GM23338 (cell line): ENCODE data around the gene TGIF1. TPM values are rescaled to one million over a fixed set of nuclear protein-coding genes. Genes with fewer than 3 reads are reported as not detected.

Experiments
- ATAC-seq: fragments of 200-7000 bp; cut with Tn5 transposase; 3 replicates; pipeline ENCODE4 v1.9.1; 2020
- DNase-seq: peaks from one replicate; pipeline ENCODE4 v3.0.0-alpha.2; 2015; ENCODE audit warnings: low spot score
- H2AFZ ChIP-seq: fragments of 200-600 bp; sonication (generic); 2 replicates; pipeline ENCODE4 v1.8.0; 2016; ENCODE audit warnings: antibody characterized with exemption, mild to moderate bottlenecking, moderate library complexity
- H3F3A ChIP-seq: fragments of 200-600 bp; sonication (generic); replicated peaks from 2 replicates; pipeline ENCODE4 v1.8.0; 2017; ENCODE audit warnings: antibody characterized with exemption, mixed run types, low read depth
- H3K27ac ChIP-seq: fragments of 200-600 bp; sonication (generic); 2 replicates; pipeline ENCODE4 v1.6.1; 2016; ENCODE audit warnings: low read depth
- H3K27me3 ChIP-seq: fragments of 200-600 bp; sonication (generic); 2 replicates; pipeline ENCODE4 v1.8.0; 2016; ENCODE audit warnings: mild to moderate bottlenecking, mixed run types, moderate library complexity; ENCODE audit not compliant: insufficient read depth
- H3K36me3 ChIP-seq: fragments of 200-600 bp; sonication (generic); 2 replicates; pipeline ENCODE4 v1.8.0; 2016; ENCODE audit warnings: mild to moderate bottlenecking; ENCODE audit not compliant: insufficient read depth
- H3K4me1 ChIP-seq: fragments of 200-600 bp; sonication (generic); 2 replicates; pipeline ENCODE4 v1.8.0; 2016; ENCODE audit warnings: mild to moderate bottlenecking, moderate library complexity; ENCODE audit not compliant: insufficient read depth
- H3K4me2 ChIP-seq: fragments of 200-600 bp; sonication (generic); 2 replicates; pipeline ENCODE4 v1.7.1; 2017; ENCODE audit warnings: mixed run types
- H3K4me3 ChIP-seq: fragments of 200-600 bp; sonication (generic); 2 replicates; pipeline ENCODE4 v1.6.1; 2016; ENCODE audit warnings: mixed run types
- H3K79me2 ChIP-seq: fragments of 200-600 bp; sonication (generic); replicated peaks from 2 replicates; pipeline ENCODE4 v1.8.0; 2017; ENCODE audit warnings: mild to moderate bottlenecking; ENCODE audit not compliant: insufficient read depth
- H3K9me2 ChIP-seq: fragments of 200-600 bp; sonication (generic); 2 replicates; pipeline ENCODE4 v1.8.0; 2017; ENCODE audit not compliant: insufficient read depth
- H4K20me1 ChIP-seq: fragments of 200-600 bp; sonication (generic); replicated peaks from 2 replicates; pipeline ENCODE4 v1.8.0; 2017; ENCODE audit warnings: mild to moderate bottlenecking; ENCODE audit not compliant: insufficient read depth
- H3K27ac Mint-ChIP-seq: 2 replicates; pipeline ENCODE4 v1.8.0; 2020; ENCODE audit warnings: inconsistent platforms, mild to moderate bottlenecking, moderate library complexity, mixed read lengths
- H3K27me3 Mint-ChIP-seq: 3 replicates; pipeline ENCODE4 v1.8.0; 2022; ENCODE audit warnings: low read depth, mild to moderate bottlenecking, moderate library complexity, mixed read lengths, inconsistent platforms; ENCODE audit not compliant: insufficient read depth, poor library complexity
- H3K36me3 Mint-ChIP-seq: 3 replicates; pipeline ENCODE4 v1.8.0; 2021; ENCODE audit warnings: low read depth, mild to moderate bottlenecking, inconsistent platforms, moderate library complexity, mixed read lengths
- H3K4me1 Mint-ChIP-seq: 3 replicates; pipeline ENCODE4 v1.8.0; 2020; ENCODE audit warnings: mild to moderate bottlenecking, inconsistent platforms, mixed read lengths
- H3K4me3 Mint-ChIP-seq: 3 replicates; pipeline ENCODE4 v1.8.0; 2021; ENCODE audit warnings: moderate library complexity, mild to moderate bottlenecking, inconsistent platforms, mixed read lengths
- H3K9me3 Mint-ChIP-seq: 3 replicates; pipeline ENCODE4 v1.8.0; 2020; ENCODE audit warnings: moderate library complexity, mild to moderate bottlenecking, inconsistent platforms, mixed read lengths
- CREB1 ChIP-seq: fragments of 250-450 bp; sonication (Bioruptor Pico); IDR thresholded peaks from 2 replicates; pipeline ENCODE4 v1.5.0; 2020; ENCODE audit warnings: low read depth, mild to moderate bottlenecking, moderate library complexity
- EZH2phosphoT487 ChIP-seq: fragments of 200-600 bp; sonication (generic); IDR thresholded peaks from one replicate; pipeline ENCODE4 v1.8.1; 2018; ENCODE audit warnings: antibody characterized with exemption; ENCODE audit not compliant: unreplicated experiment
- NANOG ChIP-seq: IDR thresholded peaks from 2 replicates; pipeline ENCODE4 v1.6.1; 2016; ENCODE audit warnings: antibody characterized with exemption, borderline replicate concordance
- POLR2AphosphoS5 ChIP-seq: IDR thresholded peaks from 2 replicates; pipeline ENCODE4 v1.6.1; 2016; ENCODE audit warnings: antibody characterized with exemption, low read depth
- REST ChIP-seq: IDR thresholded peaks from one replicate; pipeline ENCODE4 v1.6.1; 2018; ENCODE audit warnings: antibody characterized with exemption; ENCODE audit not compliant: unreplicated experiment
- STAT1 ChIP-seq: IDR thresholded peaks from one replicate; pipeline ENCODE4 v1.6.1; 2016; ENCODE audit warnings: antibody characterized with exemption; ENCODE audit not compliant: unreplicated experiment
- ZNF114 ChIP-seq: fragments of 250-450 bp; sonication (Bioruptor Pico); IDR thresholded peaks from 2 replicates; pipeline ENCODE4 v1.5.0; 2020; ENCODE audit warnings: mild to moderate bottlenecking, moderate library complexity
- polyA plus RNA-seq: library from polyadenylated mRNA; unstranded; fragments of >200 nt; fragmentation: Nextera tagmentation; extraction: Ambion mirVana; gene quantifications from 2 replicates; pipeline ENCODE4 v1.2.1, GENCODE V29; 2016
- total RNA-seq: library from RNA; depleted of rRNA; stranded (reverse); fragments of >200 nt; shearing (Covaris generic); gene quantifications from 2 replicates; pipeline ENCODE4 v1.2.3, GENCODE V29; 2014
- TF ChIP-seq, protein P1 (sequence below): fragments of 250-450 bp; sonication (Bioruptor Pico); IDR thresholded peaks from 2 replicates; pipeline ENCODE4 v1.5.0; 2020; ENCODE audit warnings: mild to moderate bottlenecking, moderate library complexity

TGIF1 gene
- total and polyA plus RNA-seq, 2 experiments from 2014 or later = 294 to 316 TPM

DNA sequence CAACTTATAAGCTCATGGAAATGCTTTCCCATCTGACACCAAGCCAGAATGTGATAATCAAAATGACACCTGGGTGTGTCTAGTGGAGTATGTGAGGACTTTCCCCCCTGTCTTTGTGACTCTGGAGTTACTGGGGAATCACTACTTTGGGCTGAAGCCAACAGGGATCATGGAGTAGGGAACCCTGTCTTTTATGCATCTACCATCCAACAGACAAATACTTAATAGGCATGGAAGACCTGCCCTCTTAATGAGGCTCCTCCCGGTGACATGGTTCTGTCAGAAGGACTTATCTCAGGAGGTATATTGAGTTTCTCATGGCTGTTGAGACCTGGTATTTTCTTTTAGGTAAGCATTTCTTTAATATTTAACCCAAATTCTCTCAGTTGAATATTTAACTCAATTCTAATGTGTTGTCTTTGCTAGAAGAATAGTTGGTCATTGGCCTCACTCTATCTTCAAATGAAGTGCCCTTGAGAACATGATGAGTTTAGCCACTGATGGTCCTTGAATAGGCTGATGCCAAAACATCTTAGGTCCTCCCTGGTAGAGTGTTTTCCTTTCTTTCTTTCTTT is 42.1 kb downstream of the TGIF1 start (continued):
- TF ChIP-seq, protein P1, sequence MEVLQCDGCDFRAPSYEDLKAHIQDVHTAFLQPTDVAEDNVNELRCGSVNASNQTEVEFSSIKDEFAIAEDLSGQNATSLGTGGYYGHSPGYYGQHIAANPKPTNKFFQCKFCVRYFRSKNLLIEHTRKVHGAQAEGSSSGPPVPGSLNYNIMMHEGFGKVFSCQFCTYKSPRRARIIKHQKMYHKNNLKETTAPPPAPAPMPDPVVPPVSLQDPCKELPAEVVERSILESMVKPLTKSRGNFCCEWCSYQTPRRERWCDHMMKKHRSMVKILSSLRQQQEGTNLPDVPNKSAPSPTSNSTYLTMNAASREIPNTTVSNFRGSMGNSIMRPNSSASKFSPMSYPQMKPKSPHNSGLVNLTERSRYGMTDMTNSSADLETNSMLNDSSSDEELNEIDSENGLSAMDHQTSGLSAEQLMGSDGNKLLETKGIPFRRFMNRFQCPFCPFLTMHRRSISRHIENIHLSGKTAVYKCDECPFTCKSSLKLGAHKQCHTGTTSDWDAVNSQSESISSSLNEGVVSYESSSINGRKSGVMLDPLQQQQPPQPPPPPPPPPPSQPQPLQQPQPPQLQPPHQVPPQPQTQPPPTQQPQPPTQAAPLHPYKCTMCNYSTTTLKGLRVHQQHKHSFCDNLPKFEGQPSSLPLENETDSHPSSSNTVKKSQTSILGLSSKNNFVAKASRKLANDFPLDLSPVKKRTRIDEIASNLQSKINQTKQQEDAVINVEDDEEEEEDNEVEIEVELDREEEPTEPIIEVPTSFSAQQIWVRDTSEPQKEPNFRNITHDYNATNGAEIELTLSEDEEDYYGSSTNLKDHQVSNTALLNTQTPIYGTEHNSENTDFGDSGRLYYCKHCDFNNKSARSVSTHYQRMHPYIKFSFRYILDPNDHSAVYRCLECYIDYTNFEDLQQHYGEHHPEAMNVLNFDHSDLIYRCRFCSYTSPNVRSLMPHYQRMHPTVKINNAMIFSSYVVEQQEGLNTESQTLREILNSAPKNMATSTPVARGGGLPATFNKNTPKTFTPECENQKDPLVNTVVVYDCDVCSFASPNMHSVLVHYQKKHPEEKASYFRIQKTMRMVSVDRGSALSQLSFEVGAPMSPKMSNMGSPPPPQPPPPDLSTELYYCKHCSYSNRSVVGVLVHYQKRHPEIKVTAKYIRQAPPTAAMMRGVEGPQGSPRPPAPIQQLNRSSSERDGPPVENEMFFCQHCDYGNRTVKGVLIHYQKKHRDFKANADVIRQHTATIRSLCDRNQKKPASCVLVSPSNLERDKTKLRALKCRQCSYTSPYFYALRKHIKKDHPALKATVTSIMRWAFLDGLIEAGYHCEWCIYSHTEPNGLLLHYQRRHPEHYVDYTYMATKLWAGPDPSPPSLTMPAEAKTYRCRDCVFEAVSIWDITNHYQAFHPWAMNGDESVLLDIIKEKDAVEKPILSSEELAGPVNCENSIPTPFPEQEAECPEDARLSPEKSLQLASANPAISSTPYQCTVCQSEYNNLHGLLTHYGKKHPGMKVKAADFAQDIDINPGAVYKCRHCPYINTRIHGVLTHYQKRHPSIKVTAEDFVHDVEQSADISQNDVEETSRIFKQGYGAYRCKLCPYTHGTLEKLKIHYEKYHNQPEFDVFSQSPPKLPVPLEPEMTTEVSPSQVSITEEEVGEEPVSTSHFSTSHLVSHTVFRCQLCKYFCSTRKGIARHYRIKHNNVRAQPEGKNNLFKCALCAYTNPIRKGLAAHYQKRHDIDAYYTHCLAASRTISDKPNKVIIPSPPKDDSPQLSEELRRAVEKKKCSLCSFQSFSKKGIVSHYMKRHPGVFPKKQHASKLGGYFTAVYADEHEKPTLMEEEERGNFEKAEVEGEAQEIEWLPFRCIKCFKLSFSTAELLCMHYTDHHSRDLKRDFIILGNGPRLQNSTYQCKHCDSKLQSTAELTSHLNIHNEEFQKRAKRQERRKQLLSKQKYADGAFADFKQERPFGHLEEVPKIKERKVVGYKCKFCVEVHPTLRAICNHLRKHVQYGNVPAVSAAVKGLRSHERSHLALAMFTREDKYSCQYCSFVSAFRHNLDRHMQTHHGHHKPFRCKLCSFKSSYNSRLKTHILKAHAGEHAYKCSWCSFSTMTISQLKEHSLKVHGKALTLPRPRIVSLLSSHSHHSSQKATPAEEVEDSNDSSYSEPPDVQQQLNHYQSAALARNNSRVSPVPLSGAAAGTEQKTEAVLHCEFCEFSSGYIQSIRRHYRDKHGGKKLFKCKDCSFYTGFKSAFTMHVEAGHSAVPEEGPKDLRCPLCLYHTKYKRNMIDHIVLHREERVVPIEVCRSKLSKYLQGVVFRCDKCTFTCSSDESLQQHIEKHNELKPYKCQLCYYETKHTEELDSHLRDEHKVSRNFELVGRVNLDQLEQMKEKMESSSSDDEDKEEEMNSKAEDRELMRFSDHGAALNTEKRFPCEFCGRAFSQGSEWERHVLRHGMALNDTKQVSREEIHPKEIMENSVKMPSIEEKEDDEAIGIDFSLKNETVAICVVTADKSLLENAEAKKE (CRISPR knock-in tag) = no peak
- TF ChIP-seq NANOG (no peak), REST (no peak), POLR2AphosphoS5 (no peak), EZH2phosphoT487 (no peak)

- H3K27ac Mint-ChIP-seq = no peak overlapping the region
- no peaks in the 10 kb centered on the region for H3K9me3 Mint-ChIP-seq
- Histone ChIP-seq H2AFZ (no peak overlapping the region), H3F3A (no peaks in the 10 kb centered on the region), H3K27ac (no peak overlapping the region; the same call in 1 of the 2 replicates), H3K27me3 (peaks cover under 1% of the 10 kb centered on the region; the same call in 1 of the 2 replicates), H3K4me1 (peaks cover 22% of the 10 kb centered on the region; the same call in 1 of the 2 replicates), H4K20me1 (no peaks in the 10 kb centered on the region), H3K4me2 (no peak overlapping the region), H3K4me3 (no peak overlapping the region), H3K79me2 (no peaks in the 10 kb centered on the region), H3K36me3 (no peaks in the 10 kb centered on the region), H3K9me2 (no peaks in the 10 kb centered on the region)
- H3K27me3 Mint-ChIP-seq = no peaks in the 10 kb centered on the region
- no peak overlapping the region for H3K4me3 Mint-ChIP-seq
- H3K36me3 Mint-ChIP-seq = no peaks in the 10 kb centered on the region
- H3K4me1 Mint-ChIP-seq = peaks cover 32% of the 10 kb centered on the region
- DNase-seq = no peak
- no peak for ATAC-seq
- no peak for TF ChIP-seq CREB1 (CRISPR knock-in tag)
- no peak for TF ChIP-seq REST
- TF ChIP-seq ZNF114 (CRISPR knock-in tag) = no peak
- no peak for TF ChIP-seq POLR2AphosphoS5
- TF ChIP-seq STAT1 = no peak
Measured at GRCh38 chr18:3492721-3493120, 42.7 kb downstream of the TGIF1 start.
